Measurements from ENCODE around the gene AUH.

DNA sequence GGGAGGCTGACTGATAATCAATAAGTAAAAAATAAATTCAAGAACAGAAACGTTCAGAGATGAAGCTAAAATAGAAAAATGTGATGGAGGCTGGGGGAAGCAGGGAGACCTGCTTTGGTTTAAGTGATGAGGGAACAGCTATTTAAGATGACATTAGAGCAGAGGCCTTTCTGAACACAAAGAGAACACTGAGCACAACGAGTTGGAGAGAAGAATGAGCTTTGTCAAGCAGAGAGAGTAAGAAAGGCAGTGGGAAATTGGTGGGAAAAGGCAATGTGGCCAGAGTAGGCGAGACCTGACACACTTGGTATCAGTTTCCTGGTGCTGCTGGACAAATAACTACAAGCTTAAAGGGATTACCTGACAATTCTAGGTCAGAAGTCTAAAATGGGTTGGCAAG, 20.0 kb downstream of the AUH start:
- TF ChIP-seq FOXM1 (IDR thresholded peaks at IDR 0.05; ENCODE audit: low read depth, low read length) (no peak), POLR2A (IDR thresholded peaks at IDR 0.05; ENCODE audit: low read depth, low read length) (no peak), BMI1 (IDR thresholded peaks at IDR 0.05; ENCODE audit: borderline replicate concordance) (no peak), CTCF (IDR thresholded peaks at IDR 0.05 in 2 of 3, conservative IDR thresholded peaks at IDR 0.05 in 1 of 3; ENCODE audit: control insufficient read depth in 2 of 3, extremely low read depth in 1 of 3, insufficient read depth in 1 of 3, low read depth in 3 of 3, low read length in 3 of 3) (no peak), RCOR1 (conservative IDR thresholded peaks at IDR 0.05; ENCODE audit: low read depth, low read length) (no peak), BHLHE40 (IDR thresholded peaks at IDR 0.05; ENCODE audit: borderline replicate concordance in 1 of 2, low read depth in 2 of 2, low read length in 1 of 2) (no peak)
- TF ChIP-seq, protein P1, sequence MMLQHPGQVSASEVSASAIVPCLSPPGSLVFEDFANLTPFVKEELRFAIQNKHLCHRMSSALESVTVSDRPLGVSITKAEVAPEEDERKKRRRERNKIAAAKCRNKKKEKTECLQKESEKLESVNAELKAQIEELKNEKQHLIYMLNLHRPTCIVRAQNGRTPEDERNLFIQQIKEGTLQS (IDR thresholded peaks at IDR 0.05; ENCODE audit: borderline replicate concordance, extremely low read depth, low read depth, low read length), result no peak
